ENCODE results near the gene CALML6.

CALML6 gene

GRCh38 chr1:1922956-1923833, 8.1 kb downstream of the CALML6 start:
- ChIA-PET POLR2A (no interaction called here), CTCF (interaction anchor here (0.6 to 1.0 kb wide), 2 partner anchors 36 to 353 kb away, joined by 3 read pairs; no protein-coding TSS in a partner anchor)
- H3K36me3 ChIP-seq (ENCODE audit: control insufficient read depth in 2 of 2, insufficient read depth in 1 of 2, low read length in 2 of 2) = no peaks in the 10 kb centered on the region
- TF ChIP-seq SETDB1 (IDR thresholded peaks at IDR 0.05; ENCODE audit: insufficient read length, low read length) (no peak), SP3 (tag by site-specific recombination; IDR thresholded peaks at IDR 0.05) (no peak)
- no peaks in the 10 kb centered on the region for H3K4me1 ChIP-seq (ENCODE audit: control insufficient read depth, insufficient read depth, low read length)
- H3K9me3 ChIP-seq (ENCODE audit: control insufficient read depth, insufficient read depth, low read depth, low read length) = no peaks in the 10 kb centered on the region
- no peak overlapping the region for H3K4me3 ChIP-seq (ENCODE audit: low read depth, low read length)
- H3K27ac ChIP-seq (ENCODE audit: extremely low read depth, low read depth, low read length) = no peak overlapping the region

- no peaks in the 10 kb centered on the region for H3K9me3 ChIP-seq (ENCODE audit: control insufficient read depth, insufficient read depth, low read depth, low read length)
- POLR2A ChIA-PET = no interaction called here
- H3K4me3 ChIP-seq (ENCODE audit: low read depth, low read length) = no peak overlapping the region
- H3K4me1 ChIP-seq (ENCODE audit: control insufficient read depth, insufficient read depth, low read length) = no peaks in the 10 kb centered on the region
- TF ChIP-seq ZBTB26 (tag by site-specific recombination; optimal IDR thresholded peaks at IDR 0.05) = no peak
- no peak for TF ChIP-seq PRDM1 (tag by site-specific recombination; IDR thresholded peaks at IDR 0.05)
- TF ChIP-seq ZNF433 (tag by site-specific recombination; IDR thresholded peaks at IDR 0.05; ENCODE audit: low read depth) = no peak
- no peak for TF ChIP-seq IKZF3 (tag by site-specific recombination; IDR thresholded peaks at IDR 0.05)
- TF ChIP-seq ZNF768 (tag by site-specific recombination; IDR thresholded peaks at IDR 0.05) = no peak
- H3K36me3 ChIP-seq (ENCODE audit: control insufficient read depth in 2 of 2, insufficient read depth in 1 of 2, low read length in 2 of 2) = no peaks in the 10 kb centered on the region
- H3K27ac ChIP-seq (ENCODE audit: extremely low read depth, low read depth, low read length) = no peak overlapping the region
- CTCF ChIA-PET = no interaction called here
Observed at GRCh38 chr1:1924386-1924785, 9.3 kb downstream of the CALML6 start.

- TF ChIP-seq ELK4 (IDR thresholded peaks at IDR 0.05; ENCODE audit: borderline replicate concordance, low read depth, low read length) = no peak
- 0 out of 2 replicates have a peak, but pooled peaks have one; percentile 17 for TF ChIP-seq HIC1 (tag by site-specific recombination; IDR thresholded peaks at IDR 0.05)
- Histone ChIP-seq H3K4me3 (ENCODE audit: low read depth, low read length) (no peak overlapping the region), H3K36me3 (ENCODE audit: control insufficient read depth in 2 of 2, insufficient read depth in 1 of 2, low read length in 2 of 2) (no peaks in the 10 kb centered on the region), H3K27ac (ENCODE audit: extremely low read depth, low read depth, low read length) (no peak overlapping the region), H3K9me3 (ENCODE audit: control insufficient read depth, insufficient read depth, low read depth, low read length) (no peaks in the 10 kb centered on the region), H3K4me1 (ENCODE audit: control insufficient read depth, insufficient read depth, low read length) (no peaks in the 10 kb centered on the region)
- ChIA-PET CTCF (no interaction called here), POLR2A (no interaction called here)
Observed at GRCh38 chr1:1924849-1925248, 9.8 kb downstream of the CALML6 start.

- Histone ChIP-seq H3K27ac (ENCODE audit: extremely low read depth, low read depth, low read length) (no peak overlapping the region), H3K36me3 (ENCODE audit: control insufficient read depth in 2 of 2, insufficient read depth in 1 of 2, low read length in 2 of 2) (no peaks in the 10 kb centered on the region), H3K4me3 (ENCODE audit: low read depth, low read length) (no peak overlapping the region), H3K4me1 (ENCODE audit: control insufficient read depth, insufficient read depth, low read length) (no peaks in the 10 kb centered on the region), H3K9me3 (ENCODE audit: control insufficient read depth, insufficient read depth, low read depth, low read length) (no peaks in the 10 kb centered on the region)
- CTCF ChIA-PET = no interaction called here
- TF ChIP-seq EGR2 (tag by site-specific recombination; IDR thresholded peaks at IDR 0.05; ENCODE audit: low read depth) (peak; percentile 67), ZNF785 (tag by site-specific recombination; IDR thresholded peaks at IDR 0.05) (no peak), PRDM6 (tag by site-specific recombination; IDR thresholded peaks at IDR 0.05) (no peak), ZFHX2 (tag by site-specific recombination; conservative IDR thresholded peaks at IDR 0.05) (peak; percentile 73), ZNF292 (tag by site-specific recombination; IDR thresholded peaks at IDR 0.05; ENCODE audit: borderline replicate concordance, low read depth) (no peak)
- POLR2A ChIA-PET = no interaction called here
Observed at GRCh38 chr1:1925437-1926345, 10.6 kb downstream of the CALML6 start.
